ENCODE data around the gene ALPK1.

DNA sequence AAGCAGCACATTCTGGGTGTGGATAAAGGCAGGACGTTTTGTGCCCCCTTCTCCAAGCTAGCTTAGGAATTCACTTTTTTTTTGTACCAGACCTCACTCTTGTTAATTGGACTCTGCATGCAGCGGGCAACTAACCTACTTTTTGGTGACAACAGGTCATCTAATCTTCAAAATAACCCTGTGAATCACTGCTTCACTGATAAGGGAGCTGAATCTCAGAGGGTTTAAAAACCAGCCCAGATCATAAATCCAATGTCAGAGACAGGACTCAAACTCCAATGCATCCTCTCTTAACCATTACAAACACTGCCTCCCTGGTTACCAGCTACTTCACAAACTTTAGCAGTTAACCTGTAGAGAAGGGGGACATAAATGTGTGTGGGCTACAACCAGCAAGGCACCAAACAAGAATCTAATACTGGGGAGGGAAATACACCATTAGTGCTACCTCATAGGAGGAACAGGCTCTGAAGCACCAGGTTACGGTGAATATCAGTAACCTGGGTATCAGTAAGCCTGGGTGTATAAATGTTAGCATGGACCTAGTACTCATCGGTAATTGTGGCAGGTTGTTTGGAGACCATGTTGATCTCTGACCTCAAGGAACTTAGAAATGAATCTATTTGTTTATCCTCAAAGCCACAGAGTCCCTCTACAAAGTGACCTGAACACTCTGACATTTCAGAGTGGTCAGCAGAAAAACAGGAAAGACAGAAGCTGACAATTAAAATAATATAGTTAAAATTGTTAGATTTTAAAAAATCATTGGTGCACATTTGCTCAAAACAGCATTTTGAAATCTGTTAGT lies 14.1 kb upstream of the ALPK1 start:
- no peak for TF ChIP-seq POLR2A (IDR thresholded peaks at IDR 0.05)
- TF ChIP-seq, protein P1, sequence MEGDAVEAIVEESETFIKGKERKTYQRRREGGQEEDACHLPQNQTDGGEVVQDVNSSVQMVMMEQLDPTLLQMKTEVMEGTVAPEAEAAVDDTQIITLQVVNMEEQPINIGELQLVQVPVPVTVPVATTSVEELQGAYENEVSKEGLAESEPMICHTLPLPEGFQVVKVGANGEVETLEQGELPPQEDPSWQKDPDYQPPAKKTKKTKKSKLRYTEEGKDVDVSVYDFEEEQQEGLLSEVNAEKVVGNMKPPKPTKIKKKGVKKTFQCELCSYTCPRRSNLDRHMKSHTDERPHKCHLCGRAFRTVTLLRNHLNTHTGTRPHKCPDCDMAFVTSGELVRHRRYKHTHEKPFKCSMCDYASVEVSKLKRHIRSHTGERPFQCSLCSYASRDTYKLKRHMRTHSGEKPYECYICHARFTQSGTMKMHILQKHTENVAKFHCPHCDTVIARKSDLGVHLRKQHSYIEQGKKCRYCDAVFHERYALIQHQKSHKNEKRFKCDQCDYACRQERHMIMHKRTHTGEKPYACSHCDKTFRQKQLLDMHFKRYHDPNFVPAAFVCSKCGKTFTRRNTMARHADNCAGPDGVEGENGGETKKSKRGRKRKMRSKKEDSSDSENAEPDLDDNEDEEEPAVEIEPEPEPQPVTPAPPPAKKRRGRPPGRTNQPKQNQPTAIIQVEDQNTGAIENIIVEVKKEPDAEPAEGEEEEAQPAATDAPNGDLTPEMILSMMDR (IDR thresholded peaks at IDR 0.05): no peak

All from prostate gland (tissue), 2 donors.